AG09319 (cell line): ENCODE data around the gene SEMA4D.

ENCODE experiments used
- DNase-seq: peaks from one replicate; pipeline ENCODE4 v3.0.0-alpha.2; 2010; ENCODE audit warnings: low read depth; ENCODE audit errors: extremely low read depth
- CTCF ChIP-seq: IDR thresholded peaks from 2 replicates; pipeline ENCODE4 v1.5.1; 2011; ENCODE audit warnings: low read depth, mild to moderate bottlenecking, inconsistent platforms, low read length, moderate library complexity

The SEMA4D gene

DNA sequence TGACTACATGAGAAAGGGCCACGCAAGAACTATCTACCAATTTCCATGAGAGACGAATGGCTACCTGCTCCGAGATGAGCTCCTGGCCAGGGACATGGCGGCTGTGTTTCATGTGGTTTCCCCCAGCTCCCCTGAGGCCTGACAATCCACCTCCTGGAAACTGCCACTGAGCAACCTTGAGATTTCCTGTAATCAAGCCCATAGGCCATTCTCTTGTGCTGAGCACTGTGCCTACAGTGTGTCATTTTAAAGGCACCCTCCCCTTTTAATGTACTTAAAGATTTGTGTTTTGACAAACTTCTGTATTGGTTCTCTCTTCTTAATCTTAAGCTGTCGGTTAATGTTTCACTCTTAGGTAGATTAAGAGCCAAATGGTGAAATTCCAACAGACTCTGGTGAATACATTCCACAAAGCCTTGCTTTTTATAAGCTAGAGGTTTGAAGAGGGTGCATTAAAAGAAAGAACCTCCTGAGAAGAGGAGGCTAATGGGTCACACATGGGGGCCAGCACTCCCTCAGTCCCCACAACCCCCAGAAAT, 107.3 kb downstream of the SEMA4D start:
- TF ChIP-seq CTCF, result no peak
- no peak for DNase-seq

DNA sequence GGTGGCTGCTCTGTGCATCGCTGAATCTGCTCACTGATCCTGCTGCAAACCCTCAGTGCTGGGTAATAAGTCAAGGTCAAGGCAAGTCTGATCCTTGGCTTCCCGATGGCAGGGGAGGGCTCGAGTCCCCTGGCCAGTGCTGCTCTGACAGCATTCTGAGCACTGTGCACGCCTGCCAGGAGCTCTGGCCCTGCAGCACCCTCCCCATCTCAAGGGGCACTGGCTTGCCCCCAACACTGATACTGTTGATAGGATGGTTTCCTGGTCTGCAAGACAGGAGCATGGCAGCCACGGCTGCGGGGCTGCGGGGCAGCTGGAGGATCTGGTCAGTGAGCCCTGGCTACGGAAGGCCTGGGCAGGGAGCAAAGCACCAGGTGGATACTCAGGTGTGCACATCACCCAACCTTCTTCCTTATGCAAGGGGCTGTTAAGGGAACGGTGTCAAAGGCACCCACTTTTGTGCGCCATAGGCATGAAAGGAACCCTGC, 107.8 kb downstream of the SEMA4D start:
- no peak for TF ChIP-seq CTCF
- no peak for DNase-seq

GRCh38 chr9:89388868-89389177, 109.1 kb downstream of the SEMA4D start:
- TF ChIP-seq CTCF, result no peak
- no peak for DNase-seq

GRCh38 chr9:89388084-89388867, 109.6 kb downstream of the SEMA4D start:
- DNase-seq, result peak; percentile 80

DNA sequence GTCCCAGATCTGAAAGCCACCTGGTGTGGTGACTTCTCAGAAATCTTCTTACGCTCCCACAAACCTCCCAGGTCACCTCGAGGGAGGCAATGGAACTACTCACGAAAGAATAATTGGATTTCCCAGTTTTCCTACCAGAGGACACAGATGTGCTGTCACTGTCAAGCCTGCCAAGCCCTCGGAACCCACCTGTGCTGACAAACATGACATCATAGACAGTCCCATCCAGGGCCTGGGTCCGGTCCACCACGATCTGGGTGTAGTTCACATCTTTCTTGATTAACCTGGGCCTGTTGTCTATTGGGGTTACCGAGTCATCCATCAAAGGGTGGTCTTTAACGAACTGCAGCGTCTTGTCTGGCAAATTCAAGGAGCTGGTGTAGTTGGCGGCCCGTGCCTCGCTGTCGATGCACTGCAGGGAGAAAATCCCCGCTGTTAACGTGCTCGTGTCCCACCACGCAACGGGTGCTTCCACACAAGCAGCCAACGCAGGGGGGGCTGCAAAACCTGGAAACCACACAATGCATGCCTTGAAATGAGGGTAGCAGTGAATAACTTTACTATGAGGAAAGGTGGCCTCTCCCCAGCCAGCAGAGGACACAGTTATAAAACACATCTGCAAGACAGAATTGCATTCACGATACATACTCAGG, 110.6 kb downstream of the SEMA4D start:
- DNase-seq, result no peak
- no peak for TF ChIP-seq CTCF

More at GRCh38 chr9:89388084-89388867, 109.6 kb downstream of the SEMA4D start:
- TF ChIP-seq CTCF, result no peak

DNA sequence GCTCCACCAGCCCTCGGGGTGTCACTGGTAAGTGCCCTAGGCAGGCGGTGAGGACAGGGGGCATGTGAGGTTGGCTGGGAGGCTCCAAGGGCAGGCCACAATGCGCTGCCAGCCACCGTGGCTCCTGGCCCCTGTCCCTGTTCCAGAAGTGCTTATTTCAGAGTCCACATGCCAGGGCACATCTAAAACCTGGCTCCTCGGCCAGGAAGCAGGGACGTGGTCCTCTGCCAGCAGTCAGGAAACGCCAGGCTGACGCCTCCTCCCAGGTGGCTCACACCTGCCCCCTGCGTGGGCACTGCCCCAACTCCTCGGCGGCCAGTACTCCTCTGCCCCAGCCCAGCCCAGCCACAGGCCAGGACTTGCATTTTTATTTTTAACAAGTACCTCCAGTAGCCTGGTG, 111.1 kb downstream of the SEMA4D start:
- no peak for DNase-seq

More for the DNA sequence above, 111.1 kb downstream of the SEMA4D start:
- no peak for TF ChIP-seq CTCF
